Activated T-cell treated with anti-CD3 and anti-CD28 coated beads for 48 hours (primary cell): ENCODE measurements around the gene NCK2.

Experiments
- DNase-seq: peaks from one replicate; pipeline ENCODE4 v3.0.0-alpha.2; 2020; ENCODE audit warnings: low read depth

Gene NCK2

GRCh38 chr2:105744909-105745853 lies at the start of gene NCK2:
Gene NCK2, plus strand, starts transcription at chr2:105744912. Its CDS starts 110,152 bp downstream, at chr2:105855064.
- no peak for DNase-seq

DNA sequence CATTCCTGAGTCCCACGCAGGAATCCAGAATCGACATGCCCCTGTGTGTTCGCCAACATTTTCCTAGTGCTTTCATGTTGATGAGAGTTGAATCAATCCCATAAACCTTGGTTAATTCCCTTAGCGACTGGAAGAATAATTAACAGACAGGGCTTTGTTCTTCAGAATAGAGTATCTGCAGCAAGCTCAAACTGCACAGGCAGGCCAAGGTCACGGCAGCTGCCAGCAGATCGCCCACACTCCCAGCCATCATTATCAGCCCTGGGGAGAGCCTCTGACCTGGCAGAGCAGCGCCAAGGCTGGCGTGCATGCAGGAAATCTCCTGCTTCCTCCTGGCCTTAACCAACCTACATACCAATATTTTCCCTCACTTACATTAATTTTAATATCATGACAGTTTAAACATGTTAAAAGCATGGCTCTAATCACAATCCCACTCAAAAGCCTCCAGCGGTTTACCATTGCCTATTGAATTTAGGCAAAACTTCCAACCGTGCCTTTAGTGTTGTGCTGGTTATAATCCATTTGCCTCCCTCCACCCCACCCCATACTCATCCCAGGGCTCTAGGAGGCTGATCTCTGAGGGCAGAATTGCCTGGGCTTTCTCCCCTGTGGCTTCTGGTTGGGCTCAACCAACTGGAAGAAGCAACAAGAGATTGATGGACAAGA lies 46.8 kb upstream of the NCK2 start:
- no peak for DNase-seq

DNA sequence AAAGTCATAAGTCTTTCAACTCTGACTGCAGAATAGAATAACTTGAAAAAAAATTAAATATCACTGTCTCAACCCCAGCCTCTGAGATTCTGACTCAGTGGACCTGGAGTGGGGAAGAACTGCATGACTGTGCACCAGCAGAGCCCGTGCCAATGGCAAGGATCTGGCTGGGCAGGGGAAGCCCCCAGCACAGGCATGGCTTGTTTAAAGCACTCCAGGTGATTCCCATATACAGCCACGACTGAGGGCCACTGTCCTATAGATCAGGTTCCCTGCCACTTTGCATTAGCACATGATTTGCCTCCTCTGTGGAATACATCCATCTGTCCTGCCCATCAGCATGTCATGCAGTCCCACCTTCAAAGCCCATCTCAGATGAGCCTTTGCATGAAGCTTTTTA lies 45.9 kb upstream of the NCK2 start:
- DNase-seq: no peak

DNA sequence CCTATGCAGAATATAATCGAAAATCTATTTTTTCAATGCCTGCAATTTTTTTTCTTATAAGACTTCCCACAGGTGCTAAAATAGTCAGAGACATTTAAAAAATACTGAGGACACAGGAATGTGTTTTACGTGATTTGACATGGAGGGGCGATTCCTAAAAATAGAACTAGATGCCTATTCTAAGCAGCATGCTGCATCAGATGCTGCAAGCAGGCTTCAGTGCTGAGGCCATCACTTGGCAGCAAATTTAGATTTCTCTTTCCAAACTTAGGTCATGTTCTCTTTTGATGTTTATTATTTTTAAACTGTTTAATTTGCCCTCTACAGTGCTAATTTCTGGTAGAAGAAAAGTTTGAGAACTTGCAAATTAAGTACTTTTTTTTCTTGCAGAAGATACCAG lies 43.7 kb upstream of the NCK2 start:
- DNase-seq: no peak

- DNase-seq: no peak
Observed at GRCh38 chr2:105708697-105709096, 36.0 kb upstream of the NCK2 start.

GRCh38 chr2:105711394-105711793 lies 33.3 kb upstream of the NCK2 start:
- DNase-seq: no peak

- DNase-seq: no peak
Observed at GRCh38 chr2:105712166-105712915, 32.4 kb upstream of the NCK2 start.

DNA sequence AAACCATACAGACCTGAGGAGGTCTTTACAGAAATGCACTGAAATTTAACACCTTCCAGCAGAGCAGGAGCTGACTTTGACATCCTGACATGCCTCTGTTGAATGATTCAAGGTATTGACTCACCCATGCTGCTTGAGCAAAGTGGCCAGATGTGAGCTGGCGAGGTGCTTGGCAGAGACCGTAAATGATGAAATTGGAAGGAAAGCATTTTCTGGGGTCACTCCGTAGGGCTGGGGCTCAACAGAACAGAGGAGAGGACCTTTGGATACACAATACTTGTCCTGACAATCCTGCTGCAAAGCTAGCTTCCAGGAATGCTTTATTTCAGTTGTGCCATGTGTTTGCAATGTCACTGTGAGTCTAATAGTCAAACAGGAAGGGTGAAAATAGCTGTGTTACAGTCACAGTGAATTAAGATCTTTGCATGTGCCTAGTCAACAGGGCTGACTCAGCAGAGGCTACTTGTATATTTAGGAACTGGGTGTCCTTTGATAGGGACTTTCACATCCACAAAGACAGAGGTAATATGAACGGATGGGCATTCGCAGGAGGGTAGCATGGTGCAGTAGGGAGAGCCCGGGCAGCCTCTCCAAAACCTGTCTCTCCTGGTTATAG lies 31.6 kb upstream of the NCK2 start:
- DNase-seq: no peak

DNA sequence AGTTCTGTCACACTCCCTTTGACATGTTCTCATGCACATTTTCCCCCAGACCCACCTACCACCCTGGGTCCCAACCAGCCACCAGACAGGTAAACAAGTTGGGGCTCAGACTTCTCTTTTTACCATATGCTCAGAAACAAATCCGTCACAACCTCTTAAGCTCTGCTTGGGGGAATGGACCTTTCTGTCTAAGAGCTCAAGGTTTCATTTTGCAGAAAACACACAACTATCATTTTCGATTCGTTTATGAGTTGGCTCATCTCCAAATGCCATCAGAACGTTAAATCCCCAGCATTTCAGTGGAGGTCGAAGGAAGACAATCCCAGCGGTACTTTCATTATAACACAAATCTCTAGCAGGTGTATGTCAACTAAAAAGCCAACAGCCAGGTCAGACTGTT lies 30.6 kb upstream of the NCK2 start:
- no peak for DNase-seq

DNA sequence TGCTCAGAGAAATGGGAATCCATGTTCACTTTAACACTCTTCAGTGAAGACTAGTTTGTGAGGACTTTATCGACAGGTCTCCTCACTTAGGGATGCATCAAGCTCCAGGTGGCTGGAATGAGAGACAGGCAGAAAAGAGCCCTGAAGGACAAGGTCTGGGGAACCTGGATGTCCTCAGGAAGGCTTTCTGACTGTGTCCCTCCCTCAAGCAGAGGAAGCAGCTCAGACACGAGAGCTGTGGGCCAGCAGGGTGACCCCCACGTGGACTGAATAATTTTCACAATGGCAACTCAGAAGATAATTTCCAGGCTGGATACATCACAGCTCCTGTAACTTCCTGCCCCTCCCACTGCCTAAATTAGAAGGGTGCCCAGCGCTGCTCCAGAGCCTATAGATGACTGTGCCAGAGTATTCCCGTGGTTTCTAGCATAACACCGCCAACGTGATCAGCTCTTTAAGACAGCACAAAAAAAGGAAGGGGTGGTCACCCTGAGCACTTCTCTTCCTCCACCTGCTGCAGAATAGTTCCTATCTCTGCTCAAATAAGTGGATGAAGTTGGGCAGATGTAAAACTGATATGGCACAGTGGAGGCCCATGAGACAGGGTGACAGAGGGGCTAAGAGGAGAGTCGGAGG lies 25.7 kb upstream of the NCK2 start:
- DNase-seq: no peak

DNA sequence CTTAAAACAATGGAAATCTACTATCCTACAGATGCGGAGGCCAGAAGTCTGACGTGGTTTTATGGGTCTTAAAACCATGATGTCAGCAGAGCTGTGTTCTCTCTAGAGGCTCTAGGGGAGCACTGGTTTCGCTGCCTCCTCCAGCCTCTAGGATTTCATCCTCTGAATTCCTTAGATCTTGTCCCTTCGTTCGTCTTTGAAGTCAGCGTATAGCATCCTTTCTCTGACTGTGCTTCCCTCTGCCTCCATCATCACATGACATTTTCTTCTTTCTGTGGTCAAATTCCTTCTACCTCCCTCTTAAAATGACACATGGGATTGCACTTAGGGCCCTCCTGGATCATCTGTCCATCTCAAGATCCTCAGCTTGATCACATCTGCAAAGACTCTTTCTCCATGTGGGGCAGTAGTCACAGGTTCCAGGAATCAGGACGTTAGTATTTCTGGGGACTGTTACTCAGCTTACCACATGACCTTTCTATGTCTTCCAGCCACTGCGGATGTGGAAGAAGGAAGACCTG lies 22.7 kb upstream of the NCK2 start:
- DNase-seq: no peak

GRCh38 chr2:105722726-105723297 lies 21.9 kb upstream of the NCK2 start:
- no peak for DNase-seq

- DNase-seq: no peak
Observed at GRCh38 chr2:105723431-105723830, 21.3 kb upstream of the NCK2 start.

- DNase-seq: no peak
Observed at GRCh38 chr2:105725388-105725787, 19.3 kb upstream of the NCK2 start.

DNA sequence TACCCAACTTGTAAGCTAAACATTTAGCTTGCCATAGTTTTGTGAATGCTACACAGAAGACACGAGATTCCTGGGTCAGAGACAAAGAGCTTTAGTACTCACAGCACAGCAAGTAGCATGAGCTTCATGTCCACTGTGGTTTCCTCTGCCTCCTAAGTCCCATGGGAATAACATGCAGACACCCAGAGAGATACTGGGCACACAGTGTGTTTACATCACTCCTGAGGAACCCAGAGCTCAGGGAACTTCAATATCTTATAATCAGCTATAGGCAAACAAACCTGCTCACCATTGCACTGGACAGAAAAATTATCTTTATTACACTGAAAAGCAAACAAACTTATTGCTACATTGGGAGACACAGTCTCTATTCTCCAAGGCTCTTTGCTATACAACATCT lies 14.5 kb upstream of the NCK2 start:
- DNase-seq: no peak

- DNase-seq: no peak
Observed at GRCh38 chr2:105731511-105731910, 13.2 kb upstream of the NCK2 start.

GRCh38 chr2:105732101-105732500 lies 12.6 kb upstream of the NCK2 start:
- DNase-seq: no peak

GRCh38 chr2:105732955-105733607 lies 11.6 kb upstream of the NCK2 start:
- no peak for DNase-seq

DNA sequence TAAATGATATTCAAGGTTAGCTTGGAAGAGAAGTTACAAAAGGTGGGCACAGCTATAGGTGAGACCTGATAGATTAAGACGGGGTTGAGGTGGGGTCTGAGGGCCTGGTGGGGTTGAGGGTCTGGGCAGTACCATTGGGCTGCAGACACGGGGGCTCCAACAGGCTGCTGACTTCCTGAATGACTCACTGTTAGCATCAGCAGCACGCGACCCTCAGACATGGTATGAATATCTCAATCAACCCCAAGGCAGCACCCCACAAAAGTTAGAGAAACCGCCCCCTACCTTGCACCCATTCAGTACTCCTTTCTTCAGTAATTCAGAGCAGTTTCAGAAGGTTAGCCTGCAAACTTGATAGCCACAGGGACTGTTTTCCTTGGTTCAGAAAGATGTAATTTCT lies 10.8 kb upstream of the NCK2 start:
- DNase-seq: no peak

GRCh38 chr2:105734762-105735538 lies 9.8 kb upstream of the NCK2 start:
- DNase-seq: no peak
